Heart left ventricle (tissue), 13 donors: ENCODE data around the gene CEACAM1.

Experiments
- CTCF ChIP-seq, 12 donors: fragments of 200-600 bp; sonication (generic) in 4 of 12; IDR thresholded peaks; one replicate each; pipeline versions ENCODE4 v1.5.0 to v1.8.0; 2018 to 2022; ENCODE audit warnings: antibody characterized with exemption in 12 of 12, mild to moderate bottlenecking in 5 of 12
- POLR2A ChIP-seq, 2 donors: fragments of 450-650 bp; IDR thresholded peaks; one replicate each; pipeline ENCODE4 v1.6.1; 2017; ENCODE audit warnings: antibody characterized with exemption in 2 of 2, mild to moderate bottlenecking in 2 of 2, moderate library complexity in 2 of 2
- donor health status: ischemic (EF 13 %, LVEDD 7.1; RV severe dilation, severe dysfunction).
- donor health status: DM: no; HTN: yes; CAD: no.
- donor health status: DM: no; HTN: no; CAD: no.
- donor health status: ischemic (EF 25% LVEDD 6.9; RV normal size, moderate dysfunction).
- donor health status: ischemic (EF 25% LVEDD 5.7; RV mildly dilated, moderate dysfunction).
- donor health status: ischemic (EF 35%, LVEDD 5.7; RV mildly dilated, moderate dysfunction).
- donor health status: nonischemic (EF 11% LVEDD 7.7; RV severe dilation, severe dysfunction).
- donor health status: DM: yes; HTN: yes; CAD: no.
- donor health status: PGD.
- donor health status: ischemic (EF 29% LVEDD 5.4; RV normal size, mild dysfunction).
- donor health status: nonischemic (EF 23%, LVEDD 6.1; RV moderate dilation, normal function).

- no peak for TF ChIP-seq CTCF (IDR thresholded peaks at IDR 0.05)
- TF ChIP-seq POLR2A (IDR thresholded peaks at IDR 0.05) = no peak
These were observed at the start of gene CEACAM1 for GRCh38 chr19:42528354-42529247.
